ENCODE measurements around the gene ARHGAP4.

Gene ARHGAP4

DNA sequence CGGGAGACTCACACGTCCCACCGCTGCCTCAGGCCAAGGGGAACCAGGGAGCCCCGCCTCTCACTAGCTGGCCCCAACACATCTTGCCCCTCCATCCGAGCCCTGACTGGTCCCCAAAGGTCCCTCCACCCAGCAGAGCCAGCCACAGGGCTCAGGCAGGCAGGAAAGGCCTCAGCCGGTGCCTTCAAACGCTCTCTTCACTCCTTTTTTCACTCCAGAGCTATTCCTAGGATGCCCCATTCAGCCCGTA lies 1.5 kb upstream of the ARHGAP4 start:
- no peak for TF ChIP-seq RAD21 (IDR thresholded peaks at IDR 0.05; ENCODE audit: low read depth)
- no peak for TF ChIP-seq EP300 (IDR thresholded peaks at IDR 0.05; ENCODE audit: borderline replicate concordance)
- no peak for TF ChIP-seq CEBPB (IDR thresholded peaks at IDR 0.05)
- TF ChIP-seq, protein P1, sequence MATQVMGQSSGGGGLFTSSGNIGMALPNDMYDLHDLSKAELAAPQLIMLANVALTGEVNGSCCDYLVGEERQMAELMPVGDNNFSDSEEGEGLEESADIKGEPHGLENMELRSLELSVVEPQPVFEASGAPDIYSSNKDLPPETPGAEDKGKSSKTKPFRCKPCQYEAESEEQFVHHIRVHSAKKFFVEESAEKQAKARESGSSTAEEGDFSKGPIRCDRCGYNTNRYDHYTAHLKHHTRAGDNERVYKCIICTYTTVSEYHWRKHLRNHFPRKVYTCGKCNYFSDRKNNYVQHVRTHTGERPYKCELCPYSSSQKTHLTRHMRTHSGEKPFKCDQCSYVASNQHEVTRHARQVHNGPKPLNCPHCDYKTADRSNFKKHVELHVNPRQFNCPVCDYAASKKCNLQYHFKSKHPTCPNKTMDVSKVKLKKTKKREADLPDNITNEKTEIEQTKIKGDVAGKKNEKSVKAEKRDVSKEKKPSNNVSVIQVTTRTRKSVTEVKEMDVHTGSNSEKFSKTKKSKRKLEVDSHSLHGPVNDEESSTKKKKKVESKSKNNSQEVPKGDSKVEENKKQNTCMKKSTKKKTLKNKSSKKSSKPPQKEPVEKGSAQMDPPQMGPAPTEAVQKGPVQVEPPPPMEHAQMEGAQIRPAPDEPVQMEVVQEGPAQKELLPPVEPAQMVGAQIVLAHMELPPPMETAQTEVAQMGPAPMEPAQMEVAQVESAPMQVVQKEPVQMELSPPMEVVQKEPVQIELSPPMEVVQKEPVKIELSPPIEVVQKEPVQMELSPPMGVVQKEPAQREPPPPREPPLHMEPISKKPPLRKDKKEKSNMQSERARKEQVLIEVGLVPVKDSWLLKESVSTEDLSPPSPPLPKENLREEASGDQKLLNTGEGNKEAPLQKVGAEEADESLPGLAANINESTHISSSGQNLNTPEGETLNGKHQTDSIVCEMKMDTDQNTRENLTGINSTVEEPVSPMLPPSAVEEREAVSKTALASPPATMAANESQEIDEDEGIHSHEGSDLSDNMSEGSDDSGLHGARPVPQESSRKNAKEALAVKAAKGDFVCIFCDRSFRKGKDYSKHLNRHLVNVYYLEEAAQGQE (IDR thresholded peaks at IDR 0.05; ENCODE audit: low read depth): no peak
- no peak for TF ChIP-seq FOXM1 (IDR thresholded peaks at IDR 0.05; ENCODE audit: borderline replicate concordance, low read depth)
- TF ChIP-seq NFIC (IDR thresholded peaks at IDR 0.05): no peak
- TF ChIP-seq TCF12 (IDR thresholded peaks at IDR 0.05; ENCODE audit: low read depth): no peak
- TF ChIP-seq, protein P2, sequence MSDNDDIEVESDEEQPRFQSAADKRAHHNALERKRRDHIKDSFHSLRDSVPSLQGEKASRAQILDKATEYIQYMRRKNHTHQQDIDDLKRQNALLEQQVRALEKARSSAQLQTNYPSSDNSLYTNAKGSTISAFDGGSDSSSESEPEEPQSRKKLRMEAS (IDR thresholded peaks at IDR 0.05): no peak
- TF ChIP-seq CREB1 (IDR thresholded peaks at IDR 0.05; ENCODE audit: low read depth): no peak
- no peak for TF ChIP-seq YY1 (IDR thresholded peaks at IDR 0.05; ENCODE audit: low read depth)
- TF ChIP-seq, protein P3, sequence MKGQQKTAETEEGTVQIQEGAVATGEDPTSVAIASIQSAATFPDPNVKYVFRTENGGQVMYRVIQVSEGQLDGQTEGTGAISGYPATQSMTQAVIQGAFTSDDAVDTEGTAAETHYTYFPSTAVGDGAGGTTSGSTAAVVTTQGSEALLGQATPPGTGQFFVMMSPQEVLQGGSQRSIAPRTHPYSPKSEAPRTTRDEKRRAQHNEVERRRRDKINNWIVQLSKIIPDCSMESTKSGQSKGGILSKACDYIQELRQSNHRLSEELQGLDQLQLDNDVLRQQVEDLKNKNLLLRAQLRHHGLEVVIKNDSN (IDR thresholded peaks at IDR 0.05): no peak
- no peak for TF ChIP-seq TAF1 (IDR thresholded peaks at IDR 0.05; ENCODE audit: low read depth)
- no peak for TF ChIP-seq EGR1 (IDR thresholded peaks at IDR 0.05)
- TF ChIP-seq ZBTB7A (IDR thresholded peaks at IDR 0.05; ENCODE audit: low read depth): no peak
- TF ChIP-seq TEAD4 (IDR thresholded peaks at IDR 0.05): no peak

DNA sequence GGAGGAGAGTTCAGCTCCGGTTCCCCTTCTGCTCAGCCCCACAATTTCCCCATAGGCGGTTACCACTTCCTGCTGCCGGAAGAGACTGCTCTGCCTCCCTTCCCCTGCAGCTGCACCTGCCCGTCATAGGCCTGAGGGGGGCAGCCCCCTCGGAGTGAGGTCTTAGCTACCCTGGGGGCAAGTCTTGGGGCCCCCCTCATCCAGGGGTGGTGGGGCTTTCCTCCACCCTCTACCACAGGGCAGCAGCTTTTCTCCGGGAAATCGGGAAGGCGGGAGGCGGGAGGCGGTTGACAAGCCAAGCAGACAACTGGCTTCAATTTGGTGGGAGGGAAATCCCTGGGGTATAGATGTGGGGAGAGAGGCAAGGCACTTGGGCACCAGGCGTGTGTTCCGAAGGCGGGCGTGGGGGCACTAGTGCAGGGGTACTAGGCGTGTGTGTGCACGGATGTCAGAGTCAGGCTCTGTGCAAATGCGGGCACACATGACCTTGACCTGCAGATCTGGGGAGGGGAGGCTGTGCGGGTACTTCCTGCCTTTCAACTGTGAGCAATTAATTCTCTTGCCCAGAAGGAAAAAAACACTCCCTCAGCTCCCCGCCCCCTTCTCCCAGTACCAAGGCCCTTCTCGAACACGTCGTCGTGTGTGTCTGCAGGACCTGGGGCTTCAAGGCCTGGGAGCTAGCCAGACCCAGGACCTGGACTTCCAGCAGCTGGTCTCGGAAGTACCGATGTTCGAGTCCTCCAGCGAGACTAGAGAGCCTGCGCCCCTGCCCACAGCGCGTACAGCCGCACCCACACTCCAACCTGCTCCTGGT lies 1.0 kb upstream of the ARHGAP4 start:
- TF ChIP-seq RAD21 (IDR thresholded peaks at IDR 0.05; ENCODE audit: low read depth): no peak
- no peak for TF ChIP-seq TCF12 (IDR thresholded peaks at IDR 0.05; ENCODE audit: low read depth)
- no peak for TF ChIP-seq ZBTB7A (IDR thresholded peaks at IDR 0.05; ENCODE audit: low read depth)
- TF ChIP-seq TEAD4 (IDR thresholded peaks at IDR 0.05): no peak
- TF ChIP-seq, protein P3 (IDR thresholded peaks at IDR 0.05): no peak
- TF ChIP-seq CREB1 (IDR thresholded peaks at IDR 0.05; ENCODE audit: low read depth): no peak
- TF ChIP-seq, protein P1 (IDR thresholded peaks at IDR 0.05; ENCODE audit: low read depth): no peak

DNA sequence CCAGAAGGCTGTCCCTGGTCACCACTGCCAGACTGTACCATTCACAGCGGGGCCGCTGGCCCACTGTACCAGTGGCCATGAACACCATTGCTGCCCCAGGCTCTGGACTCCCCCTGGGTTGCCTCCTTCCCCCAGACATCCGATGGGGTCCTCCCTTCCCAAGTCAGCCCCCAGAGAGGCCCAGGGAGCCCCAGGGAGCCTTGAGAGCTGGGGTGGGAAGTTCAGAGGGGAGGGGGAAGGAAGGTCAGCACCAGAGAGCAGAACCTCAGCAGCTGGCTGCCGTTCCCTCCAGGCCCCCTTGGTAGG lies 441 bp upstream of the ARHGAP4 start:
- TF ChIP-seq RAD21 (IDR thresholded peaks at IDR 0.05; ENCODE audit: low read depth) (no peak), TCF12 (IDR thresholded peaks at IDR 0.05; ENCODE audit: low read depth) (no peak), CREB1 (IDR thresholded peaks at IDR 0.05; ENCODE audit: low read depth) (no peak), TAF1 (IDR thresholded peaks at IDR 0.05; ENCODE audit: low read depth) (no peak), EGR1 (IDR thresholded peaks at IDR 0.05) (no peak), FOXM1 (IDR thresholded peaks at IDR 0.05; ENCODE audit: borderline replicate concordance, low read depth) (no peak), TEAD4 (IDR thresholded peaks at IDR 0.05) (no peak), EP300 (IDR thresholded peaks at IDR 0.05; ENCODE audit: borderline replicate concordance) (no peak), NFIC (IDR thresholded peaks at IDR 0.05) (no peak), ZBTB7A (IDR thresholded peaks at IDR 0.05; ENCODE audit: low read depth) (no peak), YY1 (IDR thresholded peaks at IDR 0.05; ENCODE audit: low read depth) (no peak), CEBPB (IDR thresholded peaks at IDR 0.05) (no peak)
- TF ChIP-seq, protein P3 (IDR thresholded peaks at IDR 0.05): no peak
- TF ChIP-seq, protein P2 (IDR thresholded peaks at IDR 0.05): no peak
- TF ChIP-seq, protein P1 (IDR thresholded peaks at IDR 0.05; ENCODE audit: low read depth): no peak

DNA sequence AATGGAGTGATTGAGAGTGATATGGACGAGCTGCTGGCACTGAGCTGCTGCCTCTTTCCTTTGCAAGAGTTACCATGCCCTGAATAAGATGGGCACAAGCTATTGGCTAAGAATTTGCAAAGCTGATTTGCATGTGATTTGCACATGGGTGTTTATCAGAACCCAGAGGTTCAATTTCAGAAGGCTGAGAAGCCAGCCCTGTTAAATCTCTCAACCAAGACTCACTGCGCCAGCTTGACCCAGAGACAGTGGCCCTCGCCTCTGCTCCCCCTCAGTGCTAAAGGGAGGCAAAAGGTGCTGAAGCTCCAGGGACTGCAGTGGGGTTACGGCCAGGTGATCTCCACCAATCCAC lies 701 bp downstream of the ARHGAP4 start:
- TF ChIP-seq TAF1 (IDR thresholded peaks at IDR 0.05; ENCODE audit: low read depth) (no peak), NFIC (IDR thresholded peaks at IDR 0.05) (no peak), CEBPB (IDR thresholded peaks at IDR 0.05) (no peak), TCF12 (IDR thresholded peaks at IDR 0.05; ENCODE audit: low read depth) (no peak), FOXM1 (IDR thresholded peaks at IDR 0.05; ENCODE audit: borderline replicate concordance, low read depth) (no peak), ZBTB7A (IDR thresholded peaks at IDR 0.05; ENCODE audit: low read depth) (no peak), YY1 (IDR thresholded peaks at IDR 0.05; ENCODE audit: low read depth) (no peak), EGR1 (IDR thresholded peaks at IDR 0.05) (no peak), CREB1 (IDR thresholded peaks at IDR 0.05; ENCODE audit: low read depth) (no peak), TEAD4 (IDR thresholded peaks at IDR 0.05) (no peak), RAD21 (IDR thresholded peaks at IDR 0.05; ENCODE audit: low read depth) (no peak), EP300 (IDR thresholded peaks at IDR 0.05; ENCODE audit: borderline replicate concordance) (no peak)
- TF ChIP-seq, protein P2 (IDR thresholded peaks at IDR 0.05): no peak
- TF ChIP-seq, protein P1 (IDR thresholded peaks at IDR 0.05; ENCODE audit: low read depth): no peak
- TF ChIP-seq, protein P3 (IDR thresholded peaks at IDR 0.05): no peak
